H4 (cell line): ENCODE measurements around the gene CPNE7. TPM values are rescaled to one million over a fixed set of nuclear protein-coding genes. Genes with fewer than 3 reads are reported as not detected.

ENCODE experiments used
- DNase-seq: peaks from one replicate; pipeline ENCODE4 v3.0.0-alpha.2; 2015; ENCODE audit warnings: low spot score
- total RNA-seq: library from RNA; depleted of rRNA; stranded (reverse); fragments of >200 nt; shearing (Covaris generic); gene quantifications from 2 replicates; pipeline ENCODE4 v1.2.3, GENCODE V29; 2014

CPNE7 gene
- total RNA-seq, 1 experiment from 2014 or later, result 3.9 TPM

DNA sequence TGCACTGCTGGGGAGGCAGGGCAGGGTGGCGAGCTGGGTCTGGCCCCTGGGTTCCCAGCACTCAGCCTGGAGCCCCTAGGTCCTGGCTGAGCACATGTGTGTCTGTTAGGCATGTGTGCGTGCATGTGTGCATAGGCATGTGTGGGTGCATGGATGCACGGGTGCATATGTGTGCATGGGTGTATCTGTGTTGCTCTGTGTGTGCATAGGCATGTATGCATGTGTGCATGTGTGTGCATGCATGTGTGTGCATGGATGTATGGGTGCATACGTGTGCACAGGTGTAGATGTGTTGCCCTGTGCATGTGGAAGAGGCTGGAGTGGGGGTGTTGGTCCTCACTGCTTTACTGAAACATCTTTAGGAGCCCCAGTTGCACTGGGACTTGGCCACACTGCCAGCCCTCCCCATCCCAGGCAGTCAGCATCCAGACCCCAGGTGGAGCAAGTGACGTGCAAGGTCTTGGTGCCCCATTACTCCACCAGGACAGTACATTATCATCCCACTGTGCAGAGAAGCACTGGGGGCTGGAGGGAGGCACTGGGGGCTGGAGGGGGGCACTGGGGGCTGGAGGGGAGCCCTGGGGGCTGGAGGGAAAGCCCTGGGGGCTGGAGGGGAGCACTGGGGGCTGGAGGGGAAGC is 27.5 kb downstream of the CPNE7 start:
- DNase-seq, result no peak

DNA sequence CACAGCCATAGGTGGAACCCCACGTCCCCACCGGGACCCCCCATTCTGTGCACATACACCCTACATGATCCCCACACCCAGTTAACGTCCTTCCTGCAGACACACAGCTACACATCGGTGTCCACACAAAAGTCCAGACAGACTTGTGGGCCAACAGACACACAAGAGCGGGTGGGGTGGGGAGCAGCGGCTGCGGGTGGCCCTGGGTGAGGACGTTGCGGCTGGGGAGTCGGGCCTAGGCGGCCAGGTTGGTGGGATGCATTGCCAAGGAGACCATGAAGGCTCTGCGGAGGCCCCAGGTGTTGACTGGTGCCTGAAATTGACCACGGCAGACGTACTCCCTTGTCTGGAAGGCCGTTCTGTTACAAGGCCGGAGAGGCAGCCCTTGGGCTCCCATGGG is 29.2 kb downstream of the CPNE7 start:
- DNase-seq, result no peak

DNA sequence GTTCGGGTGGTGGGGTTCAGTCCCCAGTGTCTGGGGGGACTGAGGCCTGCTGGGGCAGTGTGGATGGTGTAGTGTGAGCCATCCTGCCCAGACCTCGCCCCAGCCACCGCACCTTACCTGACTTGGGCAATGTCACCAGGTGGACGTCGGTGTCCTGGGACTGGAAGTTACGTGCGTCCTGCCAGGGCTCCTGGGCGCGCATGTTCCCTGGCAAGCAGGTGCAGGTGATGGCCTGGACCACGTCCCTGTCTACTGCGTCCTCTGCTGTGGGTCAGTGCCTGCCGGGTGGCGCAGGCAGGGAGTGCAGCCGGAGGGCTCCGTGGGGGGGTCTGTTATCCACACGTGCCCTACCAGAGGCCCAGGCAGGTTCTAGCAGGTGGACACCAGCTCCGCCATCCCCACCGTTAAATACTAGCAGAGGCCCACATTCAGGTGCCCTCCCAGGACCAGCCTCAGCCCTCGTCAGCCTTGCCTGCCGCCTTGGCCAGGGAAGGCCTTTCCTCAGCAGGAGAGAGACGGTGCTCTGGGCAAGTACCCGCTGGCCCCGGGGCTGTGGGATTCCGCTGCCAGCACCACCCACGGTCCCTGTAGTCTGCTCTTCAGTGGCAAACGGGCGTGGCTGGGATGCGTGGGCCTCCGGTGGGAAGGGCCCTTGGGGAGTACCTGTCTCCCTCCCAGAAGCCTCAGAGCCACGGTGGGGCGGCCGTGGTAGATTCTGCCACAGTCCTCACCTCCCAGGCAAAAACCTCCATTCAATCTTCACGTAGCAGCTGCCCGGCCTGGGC is 29.8 kb downstream of the CPNE7 start:
- no peak for DNase-seq

DNA sequence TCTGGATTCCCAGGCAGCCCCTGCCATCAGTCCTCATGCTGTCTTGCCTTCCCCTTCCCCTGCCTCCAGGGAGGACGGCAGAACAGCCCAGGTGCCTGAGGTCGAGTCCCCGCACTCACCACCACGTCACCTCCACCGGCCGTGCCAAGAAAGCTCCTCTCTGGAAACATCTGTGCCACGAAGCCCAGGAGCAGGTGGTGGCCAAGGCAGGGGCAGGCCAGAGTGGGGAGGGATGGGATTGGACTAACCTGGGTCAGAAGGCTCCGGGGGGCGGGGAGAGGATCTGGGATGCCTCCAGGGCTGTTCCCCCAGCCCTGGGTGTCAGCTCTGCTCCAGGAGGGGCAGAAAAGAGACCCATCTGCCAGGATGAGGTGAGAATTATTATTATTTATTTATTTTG is 30.4 kb downstream of the CPNE7 start:
- no peak for DNase-seq

DNA sequence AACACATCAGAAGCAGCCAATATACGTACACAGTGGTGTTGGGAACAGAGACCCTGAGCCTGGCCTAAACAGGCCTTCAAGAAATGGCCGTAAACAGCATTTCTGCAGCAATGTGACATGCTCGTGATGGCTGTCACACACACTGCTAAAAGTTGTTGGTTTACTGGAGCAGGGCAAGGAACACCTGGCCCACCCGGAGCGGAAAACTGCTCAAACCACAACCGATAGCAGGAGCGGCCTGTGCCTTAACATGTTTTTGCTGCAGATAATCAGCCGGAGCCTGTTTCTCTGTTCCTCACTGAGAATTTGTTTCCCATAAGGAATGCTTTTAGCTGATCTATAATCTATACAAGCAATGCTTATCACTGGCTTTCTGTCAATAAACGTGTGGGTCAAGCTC is 31.9 kb downstream of the CPNE7 start:
- no peak for DNase-seq

DNA sequence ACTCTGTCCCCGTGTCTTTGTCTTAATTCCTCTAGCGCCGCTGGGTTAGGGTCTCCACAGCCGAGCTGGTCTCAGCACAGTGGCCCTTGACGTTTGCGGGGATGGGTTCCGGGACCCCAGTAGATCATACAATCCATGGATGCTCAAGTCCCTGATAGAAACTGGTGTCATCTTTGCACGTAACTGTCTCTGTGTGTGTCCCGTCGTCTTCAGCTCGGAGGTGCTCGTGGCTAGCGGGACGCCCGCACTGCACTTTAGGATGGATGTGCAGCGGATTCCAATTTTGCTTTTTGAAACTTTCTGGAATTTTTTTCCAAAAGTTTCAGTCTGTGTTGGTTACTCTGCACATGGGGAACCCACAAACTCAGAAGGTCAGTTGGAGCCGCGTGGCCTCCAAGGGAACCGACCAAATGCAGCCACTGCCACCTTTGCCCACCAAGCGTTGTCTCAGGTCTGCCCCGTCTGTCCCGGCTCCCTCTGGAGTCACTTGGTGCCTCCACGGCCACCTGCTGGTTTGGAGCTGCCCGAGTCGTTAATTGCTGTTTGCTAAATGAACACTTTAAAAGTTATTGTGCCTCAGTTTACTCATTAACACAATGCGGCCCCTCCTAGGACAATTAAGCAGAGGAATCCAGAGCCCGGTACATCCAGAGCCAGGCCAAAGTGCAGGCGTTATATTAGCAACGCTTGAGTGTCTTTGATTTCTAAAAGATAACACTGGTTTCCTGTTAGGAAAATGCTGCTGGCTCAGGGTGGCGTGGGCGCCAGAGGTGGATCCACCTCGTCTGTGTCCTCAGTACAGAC is 32.6 kb downstream of the CPNE7 start:
- DNase-seq, result no peak

DNA sequence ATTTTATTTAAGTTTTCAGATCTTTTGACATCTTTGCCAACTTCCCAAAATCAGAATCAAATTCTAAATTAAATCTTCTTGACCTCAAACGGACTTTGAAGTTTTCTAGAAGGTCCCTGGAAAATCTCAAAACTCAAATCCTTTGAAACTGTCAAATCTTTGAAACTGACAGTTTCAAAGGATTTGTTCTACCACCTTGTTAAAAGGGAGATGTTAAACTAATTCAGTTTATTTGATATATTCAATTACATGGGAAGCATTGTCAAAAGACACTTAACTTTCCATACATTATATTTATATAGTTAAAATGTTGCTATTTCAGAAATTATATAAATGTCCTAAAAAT is 34.5 kb downstream of the CPNE7 start:
- no peak for DNase-seq

DNA sequence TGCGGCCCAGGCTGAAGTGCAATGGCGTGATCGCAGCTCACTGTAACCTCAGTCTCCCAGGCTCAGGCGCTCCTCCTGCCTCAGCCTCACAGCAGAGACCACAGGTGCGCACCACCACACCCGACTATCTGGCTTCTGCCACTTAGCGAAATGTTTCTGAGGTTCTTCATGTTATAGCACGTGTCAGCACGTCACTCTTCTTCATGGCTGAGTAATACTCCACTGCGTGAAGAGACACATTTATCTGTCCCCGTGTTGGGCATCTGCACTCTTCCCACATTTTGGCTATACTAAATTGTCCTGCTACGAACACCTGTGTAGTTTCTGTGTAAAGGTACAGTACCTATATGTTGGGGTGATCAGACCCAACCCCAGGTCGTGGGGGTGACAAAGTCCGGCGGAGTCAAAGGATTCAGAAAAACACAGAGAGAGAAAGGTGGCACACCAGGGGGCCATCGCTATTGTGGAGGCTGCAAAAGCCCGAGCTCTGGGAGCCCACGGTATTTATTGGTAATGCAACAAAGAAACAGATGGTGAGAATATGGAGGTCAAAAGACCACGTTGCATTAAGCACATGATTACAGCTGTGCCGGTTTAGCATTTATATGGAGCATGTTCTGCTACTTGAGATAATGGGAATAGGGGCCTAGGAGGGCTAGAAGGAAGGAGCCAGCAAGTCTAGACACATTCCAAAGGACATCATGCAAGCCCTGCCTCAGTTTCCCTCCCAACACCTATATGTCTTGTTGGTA is 37.0 kb downstream of the CPNE7 start:
- no peak for DNase-seq

DNA sequence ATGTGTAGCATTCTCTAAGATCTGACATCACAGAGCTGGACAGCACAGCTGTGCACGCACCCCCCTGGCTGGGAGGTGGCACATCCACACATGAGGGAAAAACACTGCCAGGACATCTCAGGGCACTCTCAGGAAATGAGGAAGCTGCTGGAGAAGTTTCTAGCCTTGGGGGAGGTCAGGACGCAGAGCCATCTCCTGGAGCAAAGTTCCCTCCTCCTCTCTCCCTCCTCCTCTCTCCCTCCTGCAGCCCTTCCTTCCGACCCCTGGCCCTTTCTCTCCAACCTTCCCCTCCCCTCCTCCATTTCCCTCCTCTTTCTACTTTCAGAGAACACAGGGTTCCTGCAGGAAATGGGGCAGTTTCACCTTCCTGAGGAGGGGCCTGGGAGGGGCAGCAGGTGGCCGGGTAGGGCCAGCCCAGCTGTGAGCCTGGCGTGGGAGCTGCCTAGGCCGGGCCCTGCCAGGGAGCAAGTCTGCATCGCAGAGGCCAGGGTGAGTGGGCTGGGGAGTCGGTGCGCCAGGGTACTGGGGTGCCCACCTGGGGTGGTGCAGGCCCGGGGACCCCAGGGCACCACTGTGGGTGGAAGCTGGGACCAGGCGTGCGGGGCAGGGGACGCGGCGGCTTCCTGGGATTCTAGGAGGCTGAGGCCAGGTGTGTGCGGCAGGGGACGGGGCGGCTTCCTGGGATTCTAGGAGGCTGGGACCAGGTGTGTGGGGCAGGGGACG is 37.8 kb downstream of the CPNE7 start, which contains the start of gene DPEP1:
TSS of gene DPEP1 (plus strand) at position 412 of the 723 bp plus-strand sequence. CDS start 16,769 bp downstream, outside the sequence.
- no peak for DNase-seq

DNA sequence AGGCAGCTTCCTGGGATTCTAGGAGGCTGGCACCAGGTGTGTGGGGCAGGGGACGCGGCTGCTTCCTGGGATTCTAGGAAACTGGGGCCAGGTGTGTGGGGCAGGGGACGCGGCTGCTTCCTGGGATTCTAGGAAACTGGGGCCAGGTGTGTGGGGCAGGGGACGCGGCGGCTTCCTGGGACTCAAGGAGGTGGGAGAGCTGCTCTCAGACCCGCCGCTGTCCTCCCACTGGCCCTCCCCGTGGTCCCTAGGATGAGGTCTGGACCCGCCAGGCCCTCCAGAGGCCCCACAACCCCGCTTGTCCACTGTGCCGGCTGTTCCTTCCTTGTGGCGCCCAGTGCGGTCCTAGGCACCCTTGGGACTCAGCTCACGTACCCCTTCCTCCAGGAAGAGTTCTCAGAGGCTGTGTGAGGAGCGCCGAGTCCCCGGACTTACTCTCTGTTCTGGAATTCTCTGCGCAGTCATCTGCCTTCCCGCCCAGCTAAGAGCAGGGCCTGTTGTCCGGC is 38.4 kb downstream of the CPNE7 start:
- DNase-seq, result no peak

DNA sequence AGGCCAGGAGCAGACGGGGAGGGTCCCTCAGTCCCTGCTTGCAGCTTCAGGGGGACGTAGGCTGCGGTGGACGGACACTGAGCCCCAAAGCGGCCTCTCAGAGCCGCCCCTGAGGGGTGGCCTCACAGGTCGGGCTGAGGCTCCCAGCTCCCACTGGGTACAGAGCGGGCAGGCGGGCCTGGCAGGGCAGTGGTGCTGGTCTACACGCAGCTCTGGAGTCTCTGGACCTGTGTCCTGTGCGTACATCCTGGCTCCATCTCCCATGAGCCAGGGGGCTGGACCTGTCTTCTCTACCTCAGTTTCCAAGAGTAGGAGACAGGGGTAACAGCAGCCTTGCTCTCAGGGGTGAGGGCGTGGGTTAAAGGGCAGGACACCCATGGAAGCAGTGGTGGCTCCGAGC is 39.6 kb downstream of the CPNE7 start:
- DNase-seq, result no peak

DNA sequence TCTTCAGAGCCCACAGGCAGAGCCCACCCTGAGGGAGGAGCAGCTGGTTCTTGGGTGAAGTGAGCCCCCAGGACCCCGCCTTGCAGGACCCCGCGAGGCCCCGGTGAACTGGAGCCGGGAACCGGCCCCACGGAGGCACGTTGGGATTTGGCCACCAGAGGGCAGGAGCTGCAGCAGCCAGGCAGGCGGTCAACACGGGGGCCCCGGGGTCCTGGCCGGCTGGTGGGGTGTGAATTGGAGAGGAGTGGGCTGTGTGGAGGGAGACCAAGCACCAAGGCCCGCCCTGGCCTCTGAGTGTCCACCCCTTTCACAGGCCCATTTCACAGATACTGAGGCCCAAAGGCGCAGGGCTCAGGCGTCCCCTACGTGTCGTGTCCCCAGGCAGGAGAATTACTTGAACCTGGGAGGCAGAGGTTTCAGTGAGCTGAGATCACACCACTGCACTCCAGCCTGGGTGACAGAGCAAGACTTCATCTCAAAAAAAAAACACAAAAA is 40.1 kb downstream of the CPNE7 start:
- no peak for DNase-seq

DNA sequence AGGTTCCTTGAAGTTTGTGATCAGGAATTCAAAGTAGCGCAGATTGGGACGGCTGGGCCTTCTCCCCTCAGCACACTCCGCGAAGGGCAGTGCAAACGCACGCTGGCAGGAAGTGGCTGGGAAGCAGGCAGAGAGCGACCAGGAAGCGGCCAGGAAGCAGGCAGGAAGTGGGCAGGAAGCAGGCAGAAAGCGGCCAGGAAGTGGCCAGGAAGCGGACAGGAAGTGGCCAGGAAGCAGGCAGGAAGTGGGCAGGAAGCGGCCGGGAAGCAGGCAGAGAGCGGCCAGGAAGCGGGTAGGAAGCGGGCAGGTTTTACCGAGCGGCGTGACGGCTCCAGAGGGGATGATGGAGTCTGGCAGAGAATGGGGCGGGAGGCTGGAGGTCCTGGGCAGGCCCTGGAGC is 41.1 kb downstream of the CPNE7 start:
- no peak for DNase-seq

DNA sequence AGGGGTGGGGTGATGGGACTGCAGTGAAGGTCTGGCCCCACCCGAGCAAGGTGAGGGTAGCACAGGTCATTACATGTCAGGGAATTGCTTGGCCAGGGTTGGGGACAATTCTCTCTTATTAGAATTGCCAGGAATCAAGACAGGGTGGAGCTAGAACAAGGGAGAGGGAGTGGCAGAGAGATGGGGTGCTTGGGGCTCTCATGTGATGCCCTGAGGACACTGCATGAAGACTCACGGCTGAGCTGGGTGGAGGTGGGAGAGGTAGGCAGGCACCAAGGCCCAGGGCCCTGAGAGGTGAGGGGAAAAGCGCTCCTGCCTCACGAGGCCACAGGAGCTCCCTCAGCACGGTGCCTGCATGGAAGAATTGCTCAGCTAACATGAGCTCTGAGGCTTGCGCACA is 41.5 kb downstream of the CPNE7 start:
- DNase-seq, result no peak

DNA sequence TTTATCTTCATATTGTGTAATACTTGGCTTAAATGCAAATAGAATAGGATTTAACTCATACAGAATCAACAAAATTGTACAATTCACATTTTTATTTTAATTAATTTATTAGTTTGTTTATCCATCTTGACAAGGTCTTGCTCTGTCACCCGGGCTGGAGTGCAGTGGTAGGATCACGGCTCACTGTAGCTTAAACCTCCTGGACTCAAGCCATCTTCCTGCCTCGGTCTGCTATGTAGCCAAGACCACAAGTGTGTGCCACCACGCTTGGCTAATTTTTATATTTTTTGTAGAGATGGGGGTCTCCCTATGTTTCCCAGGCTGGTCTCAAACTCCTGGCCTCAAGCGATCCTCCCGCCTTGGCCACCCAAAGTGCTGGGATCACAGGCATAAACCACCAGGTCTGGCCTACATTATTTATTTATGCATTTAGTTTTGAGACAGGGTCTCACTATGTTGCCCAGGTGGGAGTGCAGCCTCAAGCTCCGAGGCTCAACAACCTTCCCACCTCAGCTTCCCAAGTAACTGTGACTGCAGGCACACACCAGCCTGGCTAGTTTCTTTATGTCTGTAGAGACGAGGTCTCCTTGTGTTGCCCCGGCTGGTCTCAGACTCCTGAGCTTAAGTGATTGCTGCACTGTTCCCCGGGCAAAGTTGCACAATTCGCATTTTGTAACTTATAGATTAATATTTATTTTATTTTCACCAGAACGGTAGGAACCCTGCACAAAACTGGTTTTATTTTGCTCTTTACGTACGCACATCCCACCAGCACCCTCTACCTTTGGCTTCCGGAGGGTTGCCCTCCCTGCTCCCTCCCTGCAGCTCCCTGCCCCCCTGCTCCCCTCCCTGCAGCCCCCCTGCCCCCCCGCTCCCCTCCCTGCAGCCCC is 42.8 kb downstream of the CPNE7 start:
- no peak for DNase-seq

DNA sequence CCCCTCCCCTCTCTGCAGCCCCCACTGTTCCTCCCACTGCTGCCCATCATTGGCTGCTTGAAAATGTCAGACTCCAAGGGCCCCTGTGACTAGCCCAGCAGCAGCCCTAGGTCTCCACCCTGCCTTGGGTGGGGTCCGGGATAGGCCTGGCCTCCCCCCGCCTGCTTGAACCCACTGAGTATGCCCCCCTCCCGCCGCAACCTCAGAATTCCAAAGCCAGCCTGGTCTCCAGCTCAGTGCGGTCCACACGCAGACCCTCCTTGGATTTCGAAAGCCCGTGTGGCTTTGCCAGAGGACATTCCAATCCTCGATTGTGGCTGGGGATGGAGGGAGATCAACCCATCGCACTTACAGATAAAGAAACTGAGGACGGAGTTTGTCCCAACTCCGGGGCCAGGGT is 44.3 kb downstream of the CPNE7 start:
- no peak for DNase-seq

DNA sequence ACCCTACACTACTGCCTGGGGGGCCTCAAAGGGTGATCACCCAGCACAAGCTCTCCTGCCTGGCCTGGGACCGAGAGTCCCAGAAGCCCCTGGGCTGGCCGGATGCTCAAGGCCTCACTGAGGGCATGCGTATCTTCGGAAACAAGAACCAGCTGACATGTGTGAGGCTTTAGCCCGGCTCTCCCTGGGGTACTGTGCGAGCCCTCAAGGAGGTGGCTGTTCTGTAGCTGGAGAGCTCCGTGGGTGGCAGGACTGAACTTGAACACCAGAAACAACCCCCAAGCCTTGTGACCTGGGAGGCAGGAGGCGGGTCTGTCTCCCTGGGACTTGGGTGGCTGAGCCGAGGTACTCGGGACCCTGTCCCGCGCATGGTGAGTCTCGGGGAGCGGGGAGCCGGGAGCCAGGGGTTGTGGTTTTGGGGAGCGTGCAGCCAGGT is 44.9 kb downstream of the CPNE7 start:
- no peak for DNase-seq

DNA sequence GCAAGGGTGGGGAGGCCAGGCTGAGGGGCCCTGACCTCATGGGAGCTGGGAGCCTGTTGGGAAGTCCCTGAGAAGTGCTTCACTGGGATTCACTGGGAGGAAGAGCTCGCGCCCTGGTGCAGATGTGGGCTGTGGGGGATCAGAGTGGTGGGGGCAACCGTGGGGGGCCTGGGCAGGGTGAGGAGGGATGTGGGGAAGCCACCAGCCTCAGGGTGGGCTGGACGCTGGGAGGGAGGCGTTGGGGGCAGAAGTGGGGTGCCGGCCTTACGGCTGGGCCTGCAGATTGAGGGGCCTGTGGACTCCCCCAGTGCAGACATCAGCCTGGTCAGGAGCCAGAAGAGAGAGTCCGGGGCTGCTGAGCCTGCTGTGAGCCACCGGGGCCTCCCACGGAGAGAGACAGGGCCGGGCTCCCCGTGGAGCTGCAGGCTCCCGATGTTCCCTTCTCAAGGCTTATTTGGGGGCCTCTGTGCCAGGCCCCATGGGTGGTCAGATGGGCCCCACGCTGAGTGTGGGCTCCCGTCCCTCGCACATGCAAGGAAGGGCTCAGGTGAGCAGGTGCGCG is 45.7 kb downstream of the CPNE7 start:
- no peak for DNase-seq

DNA sequence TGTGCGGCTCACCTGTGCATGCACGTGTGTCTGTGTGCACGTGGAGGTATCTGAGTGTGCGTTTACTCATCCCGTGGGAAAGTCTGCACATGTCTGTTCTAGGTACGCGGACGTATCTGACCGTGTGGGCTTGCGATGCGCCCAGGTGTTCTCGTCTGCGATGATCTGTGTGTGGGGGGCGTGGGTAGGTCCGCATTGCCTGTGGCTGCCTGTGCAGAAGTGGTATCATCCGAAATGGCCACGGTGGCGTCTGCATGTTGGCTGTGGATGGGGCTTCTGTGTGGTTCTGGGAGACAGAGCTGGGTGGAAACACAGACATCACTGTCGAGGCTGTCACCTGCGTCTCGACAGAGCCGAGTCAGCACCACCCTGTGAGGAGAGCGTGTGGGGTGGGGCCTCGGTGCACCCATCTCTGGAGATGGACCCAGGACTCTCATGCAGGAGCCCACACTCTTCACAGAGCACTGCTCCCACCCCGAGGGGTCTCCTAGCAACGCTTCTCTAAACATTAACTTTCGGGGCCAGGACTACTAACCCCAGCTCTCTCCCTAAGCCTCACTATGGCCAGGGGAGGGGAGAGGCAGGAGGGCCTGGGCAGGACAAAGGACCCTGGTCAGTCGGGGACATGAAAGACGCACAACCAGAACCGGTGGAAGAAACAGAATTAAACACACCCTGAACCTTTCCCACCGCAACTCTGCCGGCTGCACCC is 46.3 kb downstream of the CPNE7 start:
- DNase-seq, result no peak
